OCI-LY7 (cell line): Measurements from ENCODE around the gene COL8A2. TPM values are rescaled to one million over a fixed set of nuclear protein-coding genes. Genes with fewer than 3 reads are reported as not detected.
A peak's percentile ranks its signal among the peaks of the same experiment; 100 is the strongest.

ENCODE experiments used
- BruUV-seq: library from RNA; stranded (reverse); fragments of 400-500 nt; replicated peaks from 2 replicates; lab custom pipeline; 2021; lab: Mats Ljungman, UMichigan
- CTCF ChIA-PET: fragments of 300-600 bp; sonication (Branson Sonifier 250); formaldehyde crosslinking; loops from one replicate; lab custom pipeline; 2022; ENCODE audit warnings: antibody characterized with exemption; ENCODE audit not compliant: unreplicated experiment; lab: Charles Lee
- POLR2A ChIA-PET: fragments of 300-600 bp; sonication (Branson Sonifier 250); formaldehyde crosslinking; loops from one replicate; lab custom pipeline; 2022; ENCODE audit warnings: antibody characterized with exemption; lab: Charles Lee
- DNase-seq: peaks from one replicate; pipeline ENCODE4 v3.0.0-alpha.2; 2015; ENCODE audit warnings: low spot score
- H2AFZ ChIP-seq: fragments of 200-600 bp; sonication (generic), shearing (Covaris generic); 2 replicates; pipeline ENCODE4 v1.6.1; 2014; ENCODE audit warnings: mild to moderate bottlenecking, antibody characterized with exemption, low read length, moderate library complexity
- H3K27ac ChIP-seq: fragments of 200-600 bp; sonication (generic); 2 replicates; pipeline ENCODE4 v1.5.1; 2014; ENCODE audit warnings: mixed run types, low read depth, mild to moderate bottlenecking, moderate library complexity, low read length, inconsistent platforms; ENCODE audit not compliant: poor library complexity, severe bottlenecking
- H3K36me3 ChIP-seq: fragments of 200-600 bp; sonication (generic); 2 replicates; pipeline ENCODE4 v1.6.1; 2014; ENCODE audit warnings: mild to moderate bottlenecking, antibody characterized with exemption, low read length, moderate library complexity, mixed read lengths; ENCODE audit not compliant: insufficient read depth
- H3K4me1 ChIP-seq: fragments of 200-600 bp; sonication (generic); 2 replicates; pipeline ENCODE4 v1.5.1; 2014; ENCODE audit warnings: mild to moderate bottlenecking, low read length; ENCODE audit not compliant: insufficient read depth, poor library complexity, severe bottlenecking
- H3K4me2 ChIP-seq: fragments of 200-600 bp; sonication (generic); 2 replicates; pipeline ENCODE4 v1.6.1; 2014; ENCODE audit warnings: mild to moderate bottlenecking, low read length
- H3K4me3 ChIP-seq: fragments of 200-600 bp; sonication (generic); 2 replicates; pipeline ENCODE4 v1.5.1; 2014; ENCODE audit warnings: mild to moderate bottlenecking, low read depth, low read length; ENCODE audit not compliant: poor library complexity, severe bottlenecking
- H3K79me2 ChIP-seq: fragments of 200-600 bp; sonication (generic); 2 replicates; pipeline ENCODE4 v1.6.1; 2016; ENCODE audit warnings: low read depth, mild to moderate bottlenecking, low read length, moderate library complexity, mixed read lengths; ENCODE audit not compliant: insufficient read depth
- H3K9me2 ChIP-seq: fragments of 200-600 bp; sonication (generic); 2 replicates; pipeline ENCODE4 v1.6.1; 2016; ENCODE audit warnings: mild to moderate bottlenecking, low read length, mixed read lengths; ENCODE audit not compliant: insufficient read depth
- H3K9me3 ChIP-seq: fragments of 200-600 bp; sonication (generic); 2 replicates; pipeline ENCODE4 v1.6.1; 2014; ENCODE audit warnings: mild to moderate bottlenecking, mixed run types, low read length, mixed read lengths
- H4K20me1 ChIP-seq: fragments of 200-600 bp; sonication (generic); 2 replicates; pipeline ENCODE4 v1.6.1; 2014; ENCODE audit warnings: mild to moderate bottlenecking, antibody characterized with exemption, low read length, moderate library complexity, mixed read lengths; ENCODE audit not compliant: insufficient read depth
- EZH2phosphoT487 ChIP-seq: fragments of 200-600 bp; sonication (generic); IDR thresholded peaks from 2 replicates; pipeline ENCODE4 v1.6.1; 2018; ENCODE audit warnings: low read depth, borderline replicate concordance, mild to moderate bottlenecking, mixed run types, antibody characterized with exemption, low read length, moderate library complexity, mixed read lengths
- intact Hi-C: fragments of 100-400 bp; cut with micrococcal nuclease; formaldehyde crosslinking; loops from one replicate; pipeline ENCODE4 v1.10.0; 2022; ENCODE audit not compliant: unreplicated experiment
- total RNA-seq, 2 experiments: library from RNA; depleted of rRNA in 1 of 2; stranded (reverse); fragments of >200 nt in 1 of 2; shearing (Covaris generic) in 1 of 2; gene quantifications; 2 replicates each; pipeline ENCODE4 v1.2.3, GENCODE V29; 2014 to 2022
- TF ChIP-seq, protein P1 (sequence below): fragments of 200-600 bp; sonication (generic); conservative IDR thresholded peaks from 2 replicates; pipeline ENCODE4 v1.5.1; 2014; ENCODE audit warnings: mild to moderate bottlenecking, antibody characterized with exemption, low read length, moderate library complexity, mixed read lengths

COL8A2 gene
- total RNA-seq, 2 experiments from 2014 or later = not detected

DNA sequence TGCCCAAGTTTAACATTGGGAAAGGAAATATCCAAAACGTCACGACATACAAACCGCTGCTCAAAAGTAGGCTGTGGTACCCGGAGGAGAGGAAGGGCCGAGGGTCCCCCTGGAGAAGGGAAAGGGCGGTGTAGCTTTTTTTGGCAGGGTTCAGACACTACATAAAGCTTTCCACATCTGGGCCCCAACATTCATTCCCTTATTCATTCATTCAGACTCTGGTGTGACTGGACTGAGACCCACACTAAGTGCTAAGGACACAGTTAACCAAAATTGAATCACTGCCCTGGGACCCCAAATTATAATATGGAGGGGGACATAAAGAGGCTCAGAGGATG is 10.3 kb upstream of the COL8A2 start:
- no peak for TF ChIP-seq EZH2phosphoT487
- TF ChIP-seq, protein P1, sequence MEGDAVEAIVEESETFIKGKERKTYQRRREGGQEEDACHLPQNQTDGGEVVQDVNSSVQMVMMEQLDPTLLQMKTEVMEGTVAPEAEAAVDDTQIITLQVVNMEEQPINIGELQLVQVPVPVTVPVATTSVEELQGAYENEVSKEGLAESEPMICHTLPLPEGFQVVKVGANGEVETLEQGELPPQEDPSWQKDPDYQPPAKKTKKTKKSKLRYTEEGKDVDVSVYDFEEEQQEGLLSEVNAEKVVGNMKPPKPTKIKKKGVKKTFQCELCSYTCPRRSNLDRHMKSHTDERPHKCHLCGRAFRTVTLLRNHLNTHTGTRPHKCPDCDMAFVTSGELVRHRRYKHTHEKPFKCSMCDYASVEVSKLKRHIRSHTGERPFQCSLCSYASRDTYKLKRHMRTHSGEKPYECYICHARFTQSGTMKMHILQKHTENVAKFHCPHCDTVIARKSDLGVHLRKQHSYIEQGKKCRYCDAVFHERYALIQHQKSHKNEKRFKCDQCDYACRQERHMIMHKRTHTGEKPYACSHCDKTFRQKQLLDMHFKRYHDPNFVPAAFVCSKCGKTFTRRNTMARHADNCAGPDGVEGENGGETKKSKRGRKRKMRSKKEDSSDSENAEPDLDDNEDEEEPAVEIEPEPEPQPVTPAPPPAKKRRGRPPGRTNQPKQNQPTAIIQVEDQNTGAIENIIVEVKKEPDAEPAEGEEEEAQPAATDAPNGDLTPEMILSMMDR = no peak
- Histone ChIP-seq H3K4me2 (no peak overlapping the region), H3K79me2 (no peaks in the 10 kb centered on the region), H3K9me2 (no peaks in the 10 kb centered on the region), H3K4me1 (no peaks in the 10 kb centered on the region), H3K4me3 (no peak overlapping the region), H3K27ac (no peak overlapping the region), H4K20me1 (no peaks in the 10 kb centered on the region), H3K36me3 (peaks cover 44% of the 10 kb centered on the region), H2AFZ (no peak overlapping the region), H3K9me3 (no peaks in the 10 kb centered on the region)
- POLR2A ChIA-PET = no interaction called here
- no TSS peak for BruUV-seq
- DNase-seq = no peak
- CTCF ChIA-PET = interaction anchor here (1.0 to 1.6 kb wide), 4 partner anchors 24 to 53 kb away, joined by 3 to 4 read pairs (median 3); no protein-coding TSS in a partner anchor
- intact Hi-C loops = no loop called here

DNA sequence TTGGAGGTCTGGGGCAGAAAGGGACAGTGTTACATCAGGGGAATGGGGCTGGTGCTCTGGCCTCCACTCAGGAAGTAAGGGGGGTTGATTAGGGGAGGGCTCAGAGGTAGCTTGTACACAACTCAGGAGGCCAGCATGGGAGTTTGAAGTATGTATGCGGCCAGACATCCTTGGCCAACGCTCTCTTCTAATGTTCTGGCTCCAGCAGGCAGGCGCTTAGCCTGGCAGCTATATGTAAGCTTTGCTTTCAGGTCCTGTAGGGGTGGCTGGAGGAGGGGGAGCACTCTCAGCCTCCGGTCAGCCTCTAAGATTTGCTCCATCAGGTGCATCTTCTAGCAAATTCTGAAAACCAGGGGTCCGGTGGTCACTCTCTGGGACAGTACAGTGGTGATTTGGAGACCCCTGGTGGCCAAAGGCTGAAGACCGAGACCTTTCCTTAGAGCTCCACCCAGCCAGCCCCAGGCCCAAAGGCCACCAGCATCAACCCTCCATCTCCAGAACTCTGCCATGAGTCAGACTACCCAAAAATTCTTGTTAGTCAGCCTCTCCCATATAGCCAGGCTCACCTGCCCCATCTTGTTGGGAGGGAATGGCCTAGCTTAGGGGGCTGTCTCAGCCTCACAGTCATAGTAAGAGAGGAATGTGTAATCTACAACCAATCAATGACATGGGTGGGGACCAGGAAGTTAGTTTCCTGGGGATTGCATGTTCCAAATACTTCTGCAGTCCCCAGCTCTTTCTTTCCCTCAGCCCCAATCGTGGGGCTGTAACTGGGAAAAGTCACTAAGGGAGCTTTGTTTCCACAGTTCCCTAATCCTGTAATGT is 9.7 kb upstream of the COL8A2 start:
- Histone ChIP-seq H2AFZ (no peak overlapping the region), H3K27ac (no peak overlapping the region), H3K4me1 (no peaks in the 10 kb centered on the region), H3K36me3 (peaks cover 38% of the 10 kb centered on the region), H3K79me2 (no peaks in the 10 kb centered on the region), H3K9me3 (no peaks in the 10 kb centered on the region), H4K20me1 (no peaks in the 10 kb centered on the region), H3K4me2 (no peak overlapping the region), H3K4me3 (no peak overlapping the region), H3K9me2 (no peaks in the 10 kb centered on the region)
- DNase-seq = peak; percentile 60
- intact Hi-C loops = loop anchor here (1.0 kb wide), 1 partner anchor 35 kb away; no protein-coding TSS in a partner anchor
- TF ChIP-seq, protein P1 = peak; percentile 84
- no peak for TF ChIP-seq EZH2phosphoT487
- no TSS peak for BruUV-seq
- POLR2A ChIA-PET = interaction anchor here (0.6 kb wide), 1 partner anchor 57 kb away, joined by 4 read pairs; no protein-coding TSS in a partner anchor
- CTCF ChIA-PET = interaction anchor here (0.6 to 1.6 kb wide), 5 partner anchors 23 to 164 kb away, joined by 3 to 4 read pairs (median 3); no protein-coding TSS in a partner anchor

DNA sequence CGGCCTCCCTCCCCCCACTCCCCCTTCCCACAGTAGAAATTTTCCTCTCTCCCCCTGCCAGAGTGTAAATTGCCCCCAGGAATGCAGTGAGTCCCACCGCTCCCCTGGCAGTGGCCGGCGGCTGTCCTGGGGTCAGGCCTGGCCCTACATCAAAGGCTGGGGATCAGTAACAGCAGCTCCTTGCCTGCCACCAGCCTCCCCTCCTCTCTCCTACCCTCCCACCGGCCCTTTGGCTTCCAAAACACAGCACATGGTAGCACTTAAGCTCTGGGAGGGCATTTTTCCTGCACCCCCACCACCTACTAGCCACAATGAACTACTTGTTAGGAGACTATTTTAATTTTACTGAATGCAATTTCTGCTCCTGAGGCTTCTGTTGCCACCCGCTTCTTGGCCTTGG is 9.0 kb upstream of the COL8A2 start:
- intact Hi-C loops = loop anchor here (1.0 kb wide), 1 partner anchor 35 kb away; no protein-coding TSS in a partner anchor
- TF ChIP-seq EZH2phosphoT487 = no peak
- TF ChIP-seq, protein P1 = no peak
- no peak overlapping the region for H3K27ac ChIP-seq
- ChIA-PET CTCF (interaction anchor here (0.6 to 1.6 kb wide), 2 partner anchors 23 to 164 kb away, joined by 3 to 4 read pairs; no protein-coding TSS in a partner anchor), POLR2A (interaction anchor here (0.6 to 0.8 kb wide), 3 partner anchors 35 to 120 kb away, joined by 3 to 4 read pairs (median 3); no protein-coding TSS in a partner anchor)
- BruUV-seq = no TSS peak
- H3K36me3 ChIP-seq = peaks cover 33% of the 10 kb centered on the region
- no peak for DNase-seq
- H3K9me3 ChIP-seq = no peaks in the 10 kb centered on the region
- no peaks in the 10 kb centered on the region for H4K20me1 ChIP-seq
- H3K4me2 ChIP-seq = no peak overlapping the region
- H3K4me1 ChIP-seq = no peaks in the 10 kb centered on the region
- H3K4me3 ChIP-seq = no peak overlapping the region
- no peak overlapping the region for H2AFZ ChIP-seq
- no peaks in the 10 kb centered on the region for H3K79me2 ChIP-seq
- H3K9me2 ChIP-seq = no peaks in the 10 kb centered on the region
